ENCODE measurements around the gene DDI1. TPM values are rescaled to one million over a fixed set of nuclear protein-coding genes. Genes with fewer than 3 reads are reported as not detected.

Gene DDI1
- total RNA-seq, 1 experiment from 2014 or later, result not detected

GRCh38 chr11:104043142-104043541 lies 6.7 kb downstream of the DDI1 start (continued):
- no peak for TF ChIP-seq ELF1 (IDR thresholded peaks at IDR 0.05; ENCODE audit: borderline replicate concordance, low read depth)
- no peak for TF ChIP-seq EZH2 (IDR thresholded peaks at IDR 0.05)
- TF ChIP-seq ATF3 (IDR thresholded peaks at IDR 0.05), result no peak
- TF ChIP-seq FOSL1 (IDR thresholded peaks at IDR 0.05; ENCODE audit: low read depth), result no peak
- TF ChIP-seq SP1 (IDR thresholded peaks at IDR 0.05; ENCODE audit: low read depth), result no peak
- TF ChIP-seq EZH2phosphoT487 (IDR thresholded peaks at IDR 0.05; ENCODE audit: borderline replicate concordance), result no peak

- no peaks in the 10 kb centered on the region for H4K20me1 ChIP-seq (ENCODE audit: insufficient read depth)
- ATAC-seq, result no peak
- no peaks in the 10 kb centered on the region for H3K36me3 ChIP-seq (ENCODE audit: control insufficient read depth in 1 of 2, insufficient read depth in 2 of 2, low read length in 2 of 2)
- BruUV-seq (replicated peaks), result no TSS peak
- no peak overlapping the region for H3K4me3 ChIP-seq (replicated peaks in 1 of 2; ENCODE audit: low read depth in 1 of 2, low read length in 2 of 2)
- no peaks in the 10 kb centered on the region for H3K4me1 ChIP-seq (ENCODE audit: control insufficient read depth in 1 of 2, insufficient read depth in 2 of 2, low read length in 2 of 2)
- no peaks in the 10 kb centered on the region for H3K9me3 ChIP-seq (ENCODE audit: control insufficient read depth in 1 of 2, insufficient read depth in 1 of 2, low read depth in 1 of 2, low read length in 2 of 2)
- H3K27ac ChIP-seq (ENCODE audit: low read depth, low read length), result no peak overlapping the region
- RAD21 ChIA-PET (ENCODE audit: low non-redundant PET in 1 of 2, low total read pairs in 2 of 2, uncharacterized antibody in 2 of 2, unreplicated experiment in 2 of 2), result no interaction called here
- POLR2A ChIA-PET, result no interaction called here
- DNase-seq (ENCODE audit: low read depth, low spot score), result no peak
- H2AFZ ChIP-seq (ENCODE audit: low read depth, low read length, poor library complexity, severe bottlenecking), result no peak overlapping the region
- H3K9ac ChIP-seq (ENCODE audit: low read length), result no peak overlapping the region
- CTCF ChIA-PET, result no interaction called here
- TF ChIP-seq ATF3 (IDR thresholded peaks at IDR 0.05) (no peak), CTCF (IDR thresholded peaks at IDR 0.05 in 2 of 3, conservative IDR thresholded peaks at IDR 0.05 in 1 of 3; ENCODE audit: borderline replicate concordance in 1 of 3, insufficient read depth in 1 of 3, low read depth in 2 of 3, low read length in 2 of 3) (no peak), CBX3 (IDR thresholded peaks at IDR 0.05; ENCODE audit: low read depth) (no peak), EZH2 (IDR thresholded peaks at IDR 0.05) (no peak), SRF (IDR thresholded peaks at IDR 0.05; ENCODE audit: low read depth) (no peak), SIN3A (IDR thresholded peaks at IDR 0.05; ENCODE audit: low read depth) (no peak), CEBPB (IDR thresholded peaks at IDR 0.05; ENCODE audit: low read depth) (no peak), REST (IDR thresholded peaks at IDR 0.05; ENCODE audit: low read depth) (no peak), MAX (IDR thresholded peaks at IDR 0.05) (no peak), YY1 (IDR thresholded peaks at IDR 0.05; ENCODE audit: extremely low read depth, insufficient replicate concordance, low read depth, low read length) (no peak), EGR1 (IDR thresholded peaks at IDR 0.05; ENCODE audit: low read depth) (no peak), POLR2A (IDR thresholded peaks at IDR 0.05; ENCODE audit: borderline replicate concordance, extremely low read depth, insufficient read depth, insufficient read length) (no peak)
- no peaks in the 10 kb centered on the region for H3K79me2 ChIP-seq (ENCODE audit: insufficient read depth, low read length)
- no peaks in the 10 kb centered on the region for H3K9me2 ChIP-seq (ENCODE audit: insufficient read depth)
- H3K27me3 ChIP-seq (ENCODE audit: insufficient read depth, low read length), result no peaks in the 10 kb centered on the region
- H3K4me2 ChIP-seq (ENCODE audit: low read length), result no peak overlapping the region
- intact Hi-C loops (cut with micrococcal nuclease), result no loop called here
Measured at GRCh38 chr11:104043678-104044239, 7.3 kb downstream of the DDI1 start.

Data from HCT116 (cell line).